ENCODE measurements around the gene DDX3Y.

DDX3Y gene

DNA sequence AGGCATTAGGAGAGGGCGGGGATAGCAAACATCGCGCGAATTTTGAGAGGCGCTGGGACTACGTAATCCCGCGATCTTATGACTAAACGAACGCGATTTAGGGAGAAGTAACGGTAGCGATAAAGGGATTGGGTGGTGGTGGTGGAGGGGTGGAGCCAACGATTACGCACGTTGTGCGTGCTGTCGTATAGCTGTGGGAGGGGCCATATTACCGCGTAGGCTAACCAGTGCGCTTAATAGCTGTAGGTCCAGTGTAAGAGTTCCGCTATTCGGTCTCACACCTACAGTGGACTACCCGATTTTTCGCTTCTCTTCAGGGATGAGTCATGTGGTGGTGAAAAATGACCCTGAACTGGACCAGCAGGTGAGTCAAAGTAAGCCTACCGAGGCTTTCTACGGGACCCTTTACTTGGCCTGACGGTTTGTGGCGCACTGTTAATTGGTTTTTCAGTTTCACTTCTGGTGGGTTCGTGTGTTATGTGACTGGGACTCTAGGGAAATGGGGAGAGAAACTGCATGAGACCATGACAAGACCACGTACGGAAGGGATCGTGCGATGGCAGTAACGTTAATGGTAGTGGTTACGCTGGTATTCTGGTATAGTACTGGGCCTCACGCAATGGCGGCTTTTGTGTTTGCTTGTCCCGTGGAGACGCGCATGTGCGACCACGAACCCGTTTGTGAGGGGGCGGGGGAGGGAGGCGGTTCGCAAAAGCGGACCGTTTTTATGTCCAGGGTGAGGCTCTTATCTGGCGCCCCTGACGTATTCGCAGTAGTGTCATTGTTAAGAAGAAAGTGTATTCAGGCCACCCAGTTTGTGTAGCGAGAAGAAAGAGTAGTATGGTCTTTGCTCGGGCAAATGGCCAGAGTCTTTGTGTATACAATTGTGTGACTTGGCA is at the start of gene DDX3Y:
Gene DDX3Y (plus strand): TSS at position 251 of the 899 bp plus-strand sequence. CDS start 69 bp downstream, at position 320.
- no peak for DNase-seq

DNA sequence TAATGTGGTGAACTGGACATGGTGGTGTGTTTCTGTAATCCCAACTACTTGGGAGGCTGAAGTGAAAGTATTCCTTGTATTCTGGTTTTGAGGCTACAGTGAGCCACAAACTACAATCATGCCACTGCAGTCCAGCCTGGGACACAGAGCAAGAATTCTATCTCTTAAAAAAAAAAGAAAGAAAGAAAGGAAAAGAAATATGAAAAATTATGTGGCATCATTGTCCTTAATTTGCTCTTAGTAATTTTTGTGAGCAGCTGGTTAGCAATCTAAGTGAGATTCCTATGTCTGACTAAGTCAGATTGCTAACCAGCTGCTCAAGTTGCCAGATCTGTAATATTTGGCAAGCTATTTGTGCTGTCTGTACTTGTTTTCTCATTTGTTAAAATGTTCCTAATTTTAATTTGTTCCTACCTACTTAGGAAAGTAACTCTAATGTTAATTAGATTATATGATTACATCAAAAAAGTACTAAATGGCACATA is 48.8 kb upstream of the DDX3Y start:
- DNase-seq, result no peak

DNA sequence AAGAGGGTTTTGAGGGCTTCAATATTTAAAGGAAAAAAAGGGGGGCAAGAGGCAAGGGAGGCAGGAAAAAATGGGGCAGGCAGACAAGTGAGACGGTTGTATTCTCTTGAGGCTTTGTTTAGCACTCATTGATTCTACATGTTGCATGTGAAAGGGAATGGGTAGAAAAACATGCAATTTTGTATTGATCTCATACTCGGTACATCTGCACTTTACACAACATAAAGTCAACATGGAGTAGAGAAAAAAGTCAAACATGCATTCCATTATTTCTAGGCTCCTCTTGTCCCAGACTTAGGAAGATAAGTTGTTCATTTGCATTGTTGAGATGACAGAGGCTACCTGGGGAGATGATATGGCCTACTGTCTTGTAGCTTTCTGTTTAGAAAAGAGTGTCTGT is 36.7 kb upstream of the DDX3Y start:
- no peak for DNase-seq

DNA sequence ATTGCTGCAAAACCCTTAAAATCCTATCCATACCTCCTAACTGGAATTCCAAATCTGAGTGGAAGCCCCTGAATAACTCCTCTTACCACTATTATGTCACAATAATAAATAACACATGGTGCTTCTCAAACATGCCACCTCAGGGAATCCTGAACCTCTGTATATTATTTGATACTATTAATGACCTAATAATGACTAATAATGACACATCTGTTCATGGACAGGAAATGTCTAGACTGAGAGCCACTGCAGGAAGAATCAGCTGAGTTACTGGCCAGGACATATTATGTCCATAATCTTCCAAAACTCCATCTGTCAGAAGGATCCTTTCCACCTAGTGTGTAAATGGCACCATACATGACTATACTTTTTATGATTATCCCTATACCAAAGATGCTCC is 7.7 kb upstream of the DDX3Y start:
- no peak for DNase-seq

DNA sequence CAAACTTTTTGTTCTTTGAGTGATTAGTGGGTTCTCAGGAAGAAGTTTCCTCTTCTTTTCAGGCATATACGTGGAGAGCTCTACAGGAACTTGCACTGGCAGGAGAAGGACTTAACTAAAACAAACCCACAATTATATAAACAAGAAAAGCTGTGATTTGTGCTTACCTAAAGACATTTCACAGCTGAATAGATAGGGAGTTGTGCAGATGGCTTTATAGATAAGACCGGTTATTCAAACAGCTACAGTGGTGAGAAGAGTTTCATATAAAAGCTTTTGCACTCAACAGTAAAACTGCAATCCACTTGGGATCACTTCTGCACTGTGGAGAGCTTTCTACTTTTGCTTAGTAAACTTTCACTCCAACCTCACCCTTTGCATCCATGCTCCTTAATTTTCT is 6.1 kb upstream of the DDX3Y start:
- no peak for DNase-seq

DNA sequence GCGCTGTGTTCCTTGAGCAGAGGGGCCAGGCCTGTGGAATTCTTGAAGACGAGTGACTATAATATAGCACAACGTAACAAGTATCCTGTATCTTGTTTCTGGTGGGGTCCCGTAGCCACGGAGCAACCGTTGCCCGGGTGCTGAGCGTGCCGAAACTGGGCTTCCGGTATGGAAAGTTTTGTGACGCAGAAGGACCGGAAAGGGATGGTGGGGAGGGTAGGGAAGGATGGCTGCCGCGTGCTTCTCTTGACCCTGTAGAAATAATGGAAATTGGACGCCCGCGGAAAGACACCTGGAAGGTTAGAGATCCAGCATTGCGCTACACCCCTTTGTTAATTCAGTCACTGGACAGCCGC is 827 bp downstream of the DDX3Y start:
- DNase-seq, result no peak

DNA sequence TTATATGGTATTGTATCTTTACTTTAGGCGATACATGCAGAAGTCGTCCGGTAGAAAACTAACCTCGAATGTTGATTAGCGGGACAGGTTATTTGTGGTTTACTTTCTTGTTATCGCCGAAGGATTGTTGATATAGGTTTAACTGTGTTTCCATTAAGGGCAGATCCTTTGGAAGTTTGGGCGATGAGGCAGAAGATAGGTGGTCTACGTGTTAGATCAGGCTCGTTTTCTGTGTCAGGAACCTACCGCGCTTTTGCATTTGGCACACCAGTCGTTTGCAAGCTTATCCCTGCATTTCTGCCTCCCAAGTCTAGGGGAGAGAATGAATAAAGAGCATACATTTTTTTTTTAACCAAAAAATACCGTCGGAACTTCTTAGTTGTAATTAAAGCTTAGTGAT is 1.2 kb downstream of the DDX3Y start:
- DNase-seq, result no peak

DNA sequence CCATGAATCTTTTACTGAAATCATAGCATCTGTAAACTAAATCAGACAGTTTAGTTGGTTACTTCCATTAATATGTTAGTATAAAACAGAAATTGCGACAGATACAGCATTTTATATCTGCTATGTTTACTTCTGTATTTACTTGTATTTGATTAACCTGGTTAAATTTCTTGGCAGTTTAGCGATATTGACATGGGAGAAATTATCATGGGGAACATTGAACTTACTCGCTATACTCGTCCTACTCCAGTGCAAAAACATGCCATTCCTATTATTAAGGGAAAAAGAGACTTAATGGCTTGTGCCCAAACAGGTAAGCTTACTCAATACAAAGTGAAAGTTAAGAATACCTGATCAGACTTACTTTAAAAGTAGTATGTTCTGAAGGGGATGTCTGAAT is 8.9 kb downstream of the DDX3Y start:
- DNase-seq, result no peak

DNA sequence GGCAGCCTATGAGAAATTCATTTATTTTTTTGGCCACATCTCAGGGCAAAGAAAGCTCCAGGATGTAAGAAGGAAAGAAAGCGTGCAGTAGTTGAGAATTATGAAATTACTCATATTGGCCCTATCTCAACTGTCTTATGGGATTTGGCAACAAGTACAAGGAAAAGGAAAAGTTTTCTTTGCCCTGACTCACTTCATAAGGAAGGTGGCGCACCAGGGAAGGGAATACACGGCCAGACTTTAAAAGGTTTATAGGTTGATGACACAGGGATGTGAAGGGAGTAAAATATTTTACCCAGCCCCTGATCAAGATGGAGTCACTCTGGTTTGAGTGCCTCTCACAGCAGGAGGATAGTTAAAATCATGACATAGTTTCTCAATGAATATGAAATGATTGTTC is 23.4 kb downstream of the DDX3Y start:
- no peak for DNase-seq

DNA sequence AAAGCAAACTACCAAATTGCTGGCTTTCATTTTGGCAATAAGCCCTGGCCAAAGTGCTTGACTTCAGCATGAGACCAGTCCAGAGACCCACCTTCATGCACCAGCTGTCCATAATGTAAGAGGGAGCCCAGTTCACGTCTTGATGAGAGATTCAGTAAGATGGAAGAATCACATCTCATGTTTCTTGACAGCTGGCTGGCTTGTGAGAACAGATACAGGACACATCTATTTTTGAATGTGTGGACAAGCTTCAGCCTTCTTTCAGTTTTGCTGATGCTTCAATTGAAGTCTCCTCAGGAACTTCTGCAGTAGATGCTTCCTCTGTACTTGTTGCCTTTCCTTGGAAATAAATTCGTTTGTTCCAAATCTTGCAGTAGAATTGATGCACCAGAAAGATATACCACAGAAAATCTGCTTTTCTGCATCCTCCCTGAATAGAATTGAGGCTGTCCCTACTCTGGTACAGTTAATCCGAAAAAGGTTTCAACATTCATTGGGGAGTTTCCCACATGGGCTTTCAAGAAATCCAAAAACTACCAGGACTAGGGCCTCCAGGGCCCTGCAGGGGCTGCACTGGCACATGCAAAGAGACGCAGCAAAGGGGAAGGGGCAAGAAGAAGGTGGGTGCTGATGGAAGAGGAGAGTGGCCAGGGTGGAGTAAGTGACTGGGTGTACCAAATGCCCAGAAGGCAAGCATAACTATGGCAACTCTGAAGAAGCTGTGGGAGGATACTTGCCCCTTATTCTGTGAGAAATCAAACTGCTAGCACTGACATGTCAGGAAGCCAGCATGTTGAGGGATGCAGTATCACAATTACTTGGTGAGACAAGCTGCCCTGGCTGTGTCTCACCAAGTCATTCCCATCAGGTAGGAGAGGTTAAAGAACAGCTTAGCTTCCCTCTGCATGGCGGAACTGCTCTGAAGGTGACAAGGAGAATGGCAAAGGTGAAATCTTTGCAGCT is 37.3 kb downstream of the DDX3Y start:
- no peak for DNase-seq
